Chondrocyte (in vitro differentiated cells): Measurements from ENCODE around the gene SERPINA9. TPM values are rescaled to one million over a fixed set of nuclear protein-coding genes. Genes with fewer than 3 reads are reported as not detected.
A peak's percentile ranks its signal among the peaks of the same experiment; 100 is the strongest.

ENCODE experiments used
- DNase-seq: peaks from one replicate; pipeline ENCODE4 v3.0.0; 2021; ENCODE audit warnings: mixed read lengths, low spot score
- H3K27ac Mint-ChIP-seq: one replicate; pipeline ENCODE4 v1.8.0; 2021; ENCODE audit warnings: mild to moderate bottlenecking, moderate library complexity, mixed read lengths; ENCODE audit not compliant: unreplicated experiment
- H3K27me3 Mint-ChIP-seq: 2 replicates; pipeline ENCODE4 v1.8.0; 2021; ENCODE audit warnings: low read depth, mixed read lengths
- H3K36me3 Mint-ChIP-seq: 2 replicates; pipeline ENCODE4 v1.8.0; 2021; ENCODE audit warnings: low read depth, mixed read lengths
- H3K4me1 Mint-ChIP-seq: 2 replicates; pipeline ENCODE4 v1.8.0; 2021; ENCODE audit warnings: low read depth, mild to moderate bottlenecking, mixed read lengths
- H3K4me3 Mint-ChIP-seq: one replicate; pipeline ENCODE4 v1.8.0; 2021; ENCODE audit warnings: mild to moderate bottlenecking, moderate library complexity, mixed read lengths; ENCODE audit not compliant: unreplicated experiment
- H3K9me3 Mint-ChIP-seq: 2 replicates; pipeline ENCODE4 v1.8.0; 2021; ENCODE audit warnings: low read depth, mixed read lengths
- total RNA-seq: library from RNA; stranded (reverse); gene quantifications from 3 replicates; pipeline ENCODE4 v1.2.1, GENCODE V29; 2021
- TF ChIP-seq, protein P1 (sequence below): fragments of 200-600 bp; sonication (generic); IDR thresholded peaks from 2 replicates; pipeline ENCODE4 v1.5.0; 2021; ENCODE audit warnings: antibody characterized with exemption, mild to moderate bottlenecking, moderate library complexity

Gene SERPINA9
- total RNA-seq, 1 donor from 2014 or later, result not detected

DNA sequence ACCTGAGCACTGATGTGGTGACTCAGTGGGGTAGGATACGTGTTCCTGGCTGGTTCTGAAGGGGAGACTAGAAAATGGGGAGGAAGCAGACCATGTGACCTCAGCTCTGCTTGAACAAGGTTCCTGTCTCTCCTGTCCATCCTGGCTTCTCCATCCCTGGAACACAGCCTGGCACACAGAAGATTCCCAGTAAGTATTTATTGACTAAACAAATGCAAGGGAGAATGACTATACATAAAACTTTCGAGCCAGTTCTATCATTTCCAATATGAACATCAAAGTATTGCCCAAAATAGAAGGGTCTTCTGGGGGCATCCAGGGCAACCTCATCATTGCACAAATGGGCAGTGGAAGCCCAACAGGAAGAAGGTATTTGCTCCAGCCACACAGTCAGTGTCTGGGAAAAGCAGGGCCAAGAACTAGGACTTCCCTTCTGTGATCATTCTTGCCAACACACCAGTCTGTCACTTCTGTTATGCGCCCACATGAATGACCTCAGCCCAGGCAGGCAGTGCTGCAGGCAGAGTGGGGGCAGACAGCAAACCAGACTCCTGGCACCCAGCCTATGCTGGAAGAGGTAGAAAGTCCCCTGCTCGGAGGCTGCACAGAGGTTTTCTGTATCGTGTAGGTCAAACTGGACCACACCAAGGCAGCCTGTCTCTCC, 5.6 kb upstream of the SERPINA9 start:
- TF ChIP-seq, protein P1, sequence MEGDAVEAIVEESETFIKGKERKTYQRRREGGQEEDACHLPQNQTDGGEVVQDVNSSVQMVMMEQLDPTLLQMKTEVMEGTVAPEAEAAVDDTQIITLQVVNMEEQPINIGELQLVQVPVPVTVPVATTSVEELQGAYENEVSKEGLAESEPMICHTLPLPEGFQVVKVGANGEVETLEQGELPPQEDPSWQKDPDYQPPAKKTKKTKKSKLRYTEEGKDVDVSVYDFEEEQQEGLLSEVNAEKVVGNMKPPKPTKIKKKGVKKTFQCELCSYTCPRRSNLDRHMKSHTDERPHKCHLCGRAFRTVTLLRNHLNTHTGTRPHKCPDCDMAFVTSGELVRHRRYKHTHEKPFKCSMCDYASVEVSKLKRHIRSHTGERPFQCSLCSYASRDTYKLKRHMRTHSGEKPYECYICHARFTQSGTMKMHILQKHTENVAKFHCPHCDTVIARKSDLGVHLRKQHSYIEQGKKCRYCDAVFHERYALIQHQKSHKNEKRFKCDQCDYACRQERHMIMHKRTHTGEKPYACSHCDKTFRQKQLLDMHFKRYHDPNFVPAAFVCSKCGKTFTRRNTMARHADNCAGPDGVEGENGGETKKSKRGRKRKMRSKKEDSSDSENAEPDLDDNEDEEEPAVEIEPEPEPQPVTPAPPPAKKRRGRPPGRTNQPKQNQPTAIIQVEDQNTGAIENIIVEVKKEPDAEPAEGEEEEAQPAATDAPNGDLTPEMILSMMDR, result no peak
- Mint-ChIP-seq H3K4me3 (no peak overlapping the region), H3K36me3 (peaks cover 6% of the 10 kb centered on the region), H3K9me3 (peaks cover 22% of the 10 kb centered on the region), H3K27me3 (no peaks in the 10 kb centered on the region), H3K27ac (peak overlapping the region; percentile 79), H3K4me1 (peaks cover 50% of the 10 kb centered on the region)
- no peak for DNase-seq

DNA sequence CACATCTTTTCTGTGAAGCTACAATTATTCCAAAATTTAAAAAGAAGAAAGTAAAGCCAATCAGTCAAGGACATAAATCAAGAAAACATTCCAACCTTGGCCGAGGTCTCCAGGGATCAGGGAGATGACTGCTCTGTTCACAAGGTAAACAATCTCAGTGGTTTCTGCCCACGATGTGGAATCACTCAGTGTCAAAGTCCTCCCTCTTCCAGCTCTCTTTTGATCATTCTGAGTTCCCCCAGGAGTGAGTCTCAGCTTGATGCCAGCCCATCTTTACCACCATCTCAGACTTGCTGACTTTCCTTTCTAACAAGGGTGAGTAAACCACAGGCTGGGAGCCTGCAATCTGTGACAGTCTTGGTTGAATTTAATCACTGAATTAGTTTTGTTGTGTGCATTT, 4.8 kb upstream of the SERPINA9 start:
- H3K27me3 Mint-ChIP-seq, result no peaks in the 10 kb centered on the region
- DNase-seq, result no peak
- peak overlapping the region; percentile 9 for H3K27ac Mint-ChIP-seq
- TF ChIP-seq, protein P1, result no peak
- H3K4me1 Mint-ChIP-seq, result peaks cover 42% of the 10 kb centered on the region
- peaks cover 22% of the 10 kb centered on the region for H3K9me3 Mint-ChIP-seq
- no peak overlapping the region for H3K4me3 Mint-ChIP-seq
- H3K36me3 Mint-ChIP-seq, result peaks cover 6% of the 10 kb centered on the region

DNA sequence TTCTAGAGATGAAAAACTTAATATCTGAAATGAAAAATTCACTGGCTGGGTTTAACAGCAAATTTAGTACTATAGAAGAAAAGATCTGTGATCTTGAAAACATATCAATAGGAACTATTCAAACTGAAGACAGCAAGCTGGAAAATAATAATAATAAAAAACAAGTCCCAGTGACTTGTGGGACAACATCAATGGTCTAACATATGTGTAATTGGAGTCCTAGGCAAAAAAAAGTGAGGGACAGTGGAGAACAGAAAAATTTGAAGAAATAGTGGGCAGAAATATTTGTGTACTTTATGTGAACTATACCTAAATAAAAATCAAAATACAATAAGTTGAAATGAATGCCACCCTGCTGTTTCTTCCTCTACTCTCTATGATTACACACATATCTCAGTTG, 2.4 kb upstream of the SERPINA9 start:
- H3K4me3 Mint-ChIP-seq, result no peak overlapping the region
- no peak overlapping the region for H3K27ac Mint-ChIP-seq
- H3K36me3 Mint-ChIP-seq, result peaks cover 6% of the 10 kb centered on the region
- H3K4me1 Mint-ChIP-seq, result peaks cover 23% of the 10 kb centered on the region
- H3K9me3 Mint-ChIP-seq, result peaks cover 22% of the 10 kb centered on the region
- TF ChIP-seq, protein P1, result no peak
- DNase-seq, result no peak
- no peaks in the 10 kb centered on the region for H3K27me3 Mint-ChIP-seq

DNA sequence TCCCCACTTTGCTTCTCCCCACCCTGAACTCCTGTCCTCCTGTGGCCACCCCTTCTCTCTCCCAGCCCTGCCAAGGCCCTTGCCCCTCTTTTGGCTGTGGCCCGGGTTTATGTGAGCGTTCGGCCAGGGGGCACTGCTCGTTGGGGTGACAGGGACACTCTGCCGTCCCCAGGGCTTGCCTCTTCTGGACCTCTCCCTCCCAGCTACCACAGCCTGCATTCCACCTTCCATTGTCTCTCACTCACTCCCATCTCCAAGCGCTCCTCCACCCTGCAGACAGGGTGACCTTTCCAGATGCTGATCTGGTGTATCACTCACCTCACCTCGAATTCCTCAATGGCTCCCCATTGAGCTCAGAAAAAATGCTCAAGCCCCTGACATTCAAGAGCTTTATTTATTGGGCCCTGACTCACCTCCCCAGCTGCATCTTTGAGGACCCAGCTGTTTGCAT, 1.4 kb downstream of the SERPINA9 start:
- Mint-ChIP-seq H3K4me1 (no peaks in the 10 kb centered on the region), H3K4me3 (no peak overlapping the region), H3K27me3 (peaks cover 12% of the 10 kb centered on the region), H3K36me3 (peaks cover 6% of the 10 kb centered on the region), H3K27ac (no peak overlapping the region), H3K9me3 (peaks cover 22% of the 10 kb centered on the region)
- DNase-seq, result no peak
- TF ChIP-seq, protein P1, result no peak

DNA sequence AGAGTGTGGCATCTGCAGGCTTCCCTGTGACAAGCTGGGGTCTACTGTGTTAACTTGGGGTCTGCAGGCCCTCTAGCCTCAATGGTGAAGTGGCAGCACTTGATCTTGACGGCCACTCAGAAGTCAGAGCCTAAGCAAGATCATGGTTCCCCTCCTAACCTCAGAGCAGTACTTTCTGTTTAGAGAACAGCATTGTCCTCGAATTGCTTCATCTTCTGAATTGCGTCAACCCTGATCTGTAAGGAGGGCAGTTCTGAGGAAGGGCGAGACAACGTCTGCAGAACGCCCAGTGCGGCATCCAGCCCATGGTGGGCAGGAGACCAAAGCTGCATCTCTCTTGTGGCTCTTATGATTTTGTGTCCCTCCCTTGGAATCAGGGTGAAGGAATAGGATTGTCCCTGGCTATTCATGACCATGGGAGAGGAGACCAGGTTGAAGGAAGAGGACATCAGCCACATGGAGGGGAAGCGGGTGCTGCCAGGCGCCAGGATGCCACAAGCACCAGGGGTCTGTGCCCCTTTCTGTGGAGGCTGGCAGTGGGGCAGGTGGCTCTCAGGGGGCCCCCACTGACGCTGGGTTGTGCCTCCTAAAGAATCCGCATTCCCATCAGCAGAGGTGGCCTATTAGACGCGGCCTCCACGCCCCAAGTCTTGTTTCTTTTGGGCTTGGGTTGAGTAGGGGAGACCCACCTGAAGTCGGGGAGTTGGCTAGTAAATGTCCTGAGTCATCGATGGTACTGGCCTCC, 2.2 kb downstream of the SERPINA9 start:
- peaks cover 5% of the 10 kb centered on the region for H3K36me3 Mint-ChIP-seq
- H3K4me1 Mint-ChIP-seq, result no peaks in the 10 kb centered on the region
- peaks cover 12% of the 10 kb centered on the region for H3K27me3 Mint-ChIP-seq
- no peak overlapping the region for H3K27ac Mint-ChIP-seq
- no peak overlapping the region for H3K4me3 Mint-ChIP-seq
- TF ChIP-seq, protein P1, result no peak
- peaks cover 15% of the 10 kb centered on the region for H3K9me3 Mint-ChIP-seq
- DNase-seq, result no peak
